ENCODE data around the gene TAL2.
A peak's percentile ranks its signal among the peaks of the same experiment; 100 is the strongest.

TAL2 gene

GRCh38 chr9:105694190-105694847 is 32.1 kb downstream of the TAL2 start, which contains the start of gene TMEM38B:
Gene TMEM38B, plus strand, starts transcription at chr9:105694541. Its CDS starts 120 bp downstream, at chr9:105694661.
- peaks cover 7% of the 10 kb centered on the region for H3K4me1 ChIP-seq (ENCODE audit: control insufficient read depth, insufficient read depth, low read length)
- POLR2A ChIA-PET: interaction anchor here (0.6 to 1.4 kb wide), 6 partner anchors 11 to 1326 kb away, joined by 3 to 4 read pairs (median 3); partner anchors contain the start of gene SLC44A1
- TF ChIP-seq ZNF501 (tag by site-specific recombination; IDR thresholded peaks at IDR 0.05) (no peak), KLF10 (tag by site-specific recombination; IDR thresholded peaks at IDR 0.05) (no peak), KLF8 (tag by site-specific recombination; IDR thresholded peaks at IDR 0.05) (peak; percentile 18; the same call in 1 of the 2 replicates), REPIN1 (tag by site-specific recombination; IDR thresholded peaks at IDR 0.05; ENCODE audit: low read depth) (no peak), OSR2 (tag by site-specific recombination; IDR thresholded peaks at IDR 0.05) (peak; percentile 45), ZNF776 (tag by site-specific recombination; IDR thresholded peaks at IDR 0.05; ENCODE audit: borderline replicate concordance) (no peak), ZNF549 (tag by site-specific recombination; IDR thresholded peaks at IDR 0.05) (no peak), ZNF571 (tag by site-specific recombination; IDR thresholded peaks at IDR 0.05) (no peak), EGR2 (tag by site-specific recombination; IDR thresholded peaks at IDR 0.05; ENCODE audit: low read depth) (no peak), ZNF704 (tag by site-specific recombination; IDR thresholded peaks at IDR 0.05) (no peak), ZNF654 (tag by site-specific recombination; IDR thresholded peaks at IDR 0.05; ENCODE audit: low read depth) (no peak), ZNF600 (tag by site-specific recombination; IDR thresholded peaks at IDR 0.05) (0 out of 2 replicates have a peak, but pooled peaks have one; percentile 50), ZNF473 (tag by site-specific recombination; IDR thresholded peaks at IDR 0.05) (no peak), ZSCAN30 (tag by site-specific recombination; IDR thresholded peaks at IDR 0.05) (0 out of 2 replicates have a peak, but pooled peaks have one; percentile 41), ZNF133 (tag by site-specific recombination; IDR thresholded peaks at IDR 0.05) (no peak), ZBTB21 (tag by site-specific recombination; IDR thresholded peaks at IDR 0.05) (no peak), ZNF335 (tag by site-specific recombination; conservative IDR thresholded peaks at IDR 0.05) (peak; percentile 51; the same call in 1 of the 2 replicates), ZNF174 (tag by site-specific recombination; IDR thresholded peaks at IDR 0.05) (no peak), ZNF324 (tag by site-specific recombination; IDR thresholded peaks at IDR 0.05) (no peak), ZBTB17 (tag by site-specific recombination; IDR thresholded peaks at IDR 0.05) (0 out of 2 replicates have a peak, but pooled peaks have one; percentile 2), SCRT2 (tag by site-specific recombination; IDR thresholded peaks at IDR 0.05) (no peak), ZBTB26 (tag by site-specific recombination; optimal IDR thresholded peaks at IDR 0.05) (peak; percentile 68), ZNF514 (tag by site-specific recombination; IDR thresholded peaks at IDR 0.05) (no peak), MYNN (tag by site-specific recombination; IDR thresholded peaks at IDR 0.05; ENCODE audit: borderline replicate concordance) (no peak), ZNF692 (tag by site-specific recombination; IDR thresholded peaks at IDR 0.05) (no peak), ZNF624 (tag by site-specific recombination; IDR thresholded peaks at IDR 0.05) (no peak), ZNF701 (tag by site-specific recombination; IDR thresholded peaks at IDR 0.05) (no peak)
- TF ChIP-seq, protein P1, sequence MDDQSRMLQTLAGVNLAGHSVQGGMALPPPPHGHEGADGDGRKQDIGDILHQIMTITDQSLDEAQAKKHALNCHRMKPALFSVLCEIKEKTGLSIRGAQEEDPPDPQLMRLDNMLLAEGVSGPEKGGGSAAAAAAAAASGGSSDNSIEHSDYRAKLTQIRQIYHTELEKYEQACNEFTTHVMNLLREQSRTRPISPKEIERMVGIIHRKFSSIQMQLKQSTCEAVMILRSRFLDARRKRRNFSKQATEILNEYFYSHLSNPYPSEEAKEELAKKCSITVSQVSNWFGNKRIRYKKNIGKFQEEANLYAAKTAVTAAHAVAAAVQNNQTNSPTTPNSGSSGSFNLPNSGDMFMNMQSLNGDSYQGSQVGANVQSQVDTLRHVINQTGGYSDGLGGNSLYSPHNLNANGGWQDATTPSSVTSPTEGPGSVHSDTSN (CRISPR knock-in tag; IDR thresholded peaks at IDR 0.05): 0 out of 2 replicates have a peak, but pooled peaks have one; percentile 38
- TF ChIP-seq, protein P2, sequence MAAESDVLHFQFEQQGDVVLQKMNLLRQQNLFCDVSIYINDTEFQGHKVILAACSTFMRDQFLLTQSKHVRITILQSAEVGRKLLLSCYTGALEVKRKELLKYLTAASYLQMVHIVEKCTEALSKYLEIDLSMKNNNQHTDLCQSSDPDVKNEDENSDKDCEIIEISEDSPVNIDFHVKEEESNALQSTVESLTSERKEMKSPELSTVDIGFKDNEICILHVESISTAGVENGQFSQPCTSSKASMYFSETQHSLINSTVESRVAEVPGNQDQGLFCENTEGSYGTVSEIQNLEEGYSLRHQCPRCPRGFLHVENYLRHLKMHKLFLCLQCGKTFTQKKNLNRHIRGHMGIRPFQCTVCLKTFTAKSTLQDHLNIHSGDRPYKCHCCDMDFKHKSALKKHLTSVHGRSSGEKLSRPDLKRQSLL (tag by site-specific recombination; IDR thresholded peaks at IDR 0.05): peak; percentile 80
- TF ChIP-seq, protein P3, sequence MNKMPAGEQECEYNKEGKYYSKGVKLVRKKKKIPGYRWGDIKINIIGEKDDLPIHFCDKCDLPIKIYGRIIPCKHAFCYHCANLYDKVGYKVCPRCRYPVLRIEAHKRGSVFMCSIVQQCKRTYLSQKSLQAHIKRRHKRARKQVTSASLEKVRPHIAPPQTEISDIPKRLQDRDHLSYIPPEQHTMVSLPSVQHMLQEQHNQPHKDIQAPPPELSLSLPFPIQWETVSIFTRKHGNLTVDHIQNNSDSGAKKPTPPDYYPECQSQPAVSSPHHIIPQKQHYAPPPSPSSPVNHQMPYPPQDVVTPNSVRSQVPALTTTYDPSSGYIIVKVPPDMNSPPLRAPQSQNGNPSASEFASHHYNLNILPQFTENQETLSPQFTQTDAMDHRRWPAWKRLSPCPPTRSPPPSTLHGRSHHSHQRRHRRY (tag by site-specific recombination; IDR thresholded peaks at IDR 0.05): no peak

More at GRCh38 chr9:105694190-105694847, 32.1 kb downstream of the TAL2 start, which contains the start of gene TMEM38B:
- H3K9me3 ChIP-seq (ENCODE audit: control insufficient read depth, insufficient read depth, low read depth, low read length): no peaks in the 10 kb centered on the region
- H3K4me3 ChIP-seq (ENCODE audit: low read depth, low read length): peak within 1 kb of the TSS; percentile 92
- no peaks in the 10 kb centered on the region for H3K36me3 ChIP-seq (ENCODE audit: control insufficient read depth in 2 of 2, insufficient read depth in 1 of 2, low read length in 2 of 2)
- H3K27ac ChIP-seq (ENCODE audit: extremely low read depth, low read depth, low read length): peak within 1 kb of the TSS; percentile 37; the same call in 1 of the 2 replicates
- CTCF ChIA-PET: interaction anchor here (0.6 to 3.5 kb wide), 5 partner anchors 24 to 1235 kb away, joined by 3 to 14 read pairs (median 3); no protein-coding TSS in a partner anchor
